ENCODE measurements around the gene PDE2A.

- TF ChIP-seq POLR2A (IDR thresholded peaks at IDR 0.05; ENCODE audit: low read depth, low read length) (no peak), SPI1 (IDR thresholded peaks at IDR 0.05; ENCODE audit: low read depth, low read length) (no peak), POLR2AphosphoS5 (IDR thresholded peaks at IDR 0.05; ENCODE audit: low read depth, low read length) (peak; percentile 49)
Observed at GRCh38 chr11:72683782-72684200, 9.6 kb upstream of the PDE2A start.
